H1 (cell line): ENCODE data around the gene INPP5A. TPM values are rescaled to one million over a fixed set of nuclear protein-coding genes. Genes with fewer than 3 reads are reported as not detected.

ENCODE experiments used
- CREB1 ChIP-seq: IDR thresholded peaks from 2 replicates; pipeline ENCODE4 v1.6.1; 2012; ENCODE audit warnings: inconsistent platforms
- HDAC2 ChIP-seq, 2 experiments: fragments of 300-600 bp in 1 of 2; sonication (generic) in 1 of 2; IDR thresholded peaks; 2 replicates each; pipeline ENCODE4 v1.6.1; 2011 to 2012; ENCODE audit warnings: low read depth in 2 of 2, low read length in 2 of 2, mild to moderate bottlenecking in 2 of 2, moderate library complexity in 2 of 2, borderline replicate concordance in 1 of 2, inconsistent platforms in 1 of 2
- TCF12 ChIP-seq: IDR thresholded peaks from 2 replicates; pipeline ENCODE4 v1.6.1; 2011; ENCODE audit warnings: low read depth, mild to moderate bottlenecking, low read length
- polyA plus RNA-seq, 7 experiments: library from polyadenylated mRNA; depleted of rRNA in 3 of 7; stranded (reverse) in 5 of 7; unstranded in 2 of 7; fragments of >200 nt in 5 of 7; fragments of 200-250 nt in 2 of 7; gene quantifications; 1 replicate in 5 of 7; 2 replicates in 1 of 7; 4 replicates in 1 of 7; pipeline versions ENCODE4 v1.2.1 to v1.2.3, GENCODE V29; 2011 to 2013; ENCODE audit warnings: missing spikeins in 2 of 7, mixed read lengths in 2 of 7
- total RNA-seq: library from RNA; stranded (reverse); fragmentation: NEBNext Ultra II Directional; extraction: Animal tissue kit (Norgen Biotek cat#: 25700); gene quantifications from 2 replicates; pipeline ENCODE4 v1.2.1, GENCODE V29; 2021
- TF ChIP-seq, protein P1 (sequence below): fragments of 300-600 bp; sonication (generic); IDR thresholded peaks from 2 replicates; pipeline ENCODE4 v1.7.1; 2012; ENCODE audit warnings: low read length, moderate library complexity, mild to moderate bottlenecking, inconsistent platforms; ENCODE audit not compliant: insufficient replicate concordance
- TF ChIP-seq, protein P2 (sequence below): IDR thresholded peaks from 2 replicates; pipeline ENCODE4 v1.6.1; 2011; ENCODE audit warnings: low read length, improper control_type of control experiment
- TF ChIP-seq, protein P3 (sequence below): IDR thresholded peaks from 2 replicates; pipeline ENCODE4 v1.6.1; 2011; ENCODE audit warnings: low read depth, mild to moderate bottlenecking, low read length; ENCODE audit not compliant: insufficient read depth

The INPP5A gene
- total and polyA plus RNA-seq, 2 of the 8 experiments (the other 6 are each of a cell fraction or from before 2014, with no cell fraction given): 19.7 to 27.5 TPM

DNA sequence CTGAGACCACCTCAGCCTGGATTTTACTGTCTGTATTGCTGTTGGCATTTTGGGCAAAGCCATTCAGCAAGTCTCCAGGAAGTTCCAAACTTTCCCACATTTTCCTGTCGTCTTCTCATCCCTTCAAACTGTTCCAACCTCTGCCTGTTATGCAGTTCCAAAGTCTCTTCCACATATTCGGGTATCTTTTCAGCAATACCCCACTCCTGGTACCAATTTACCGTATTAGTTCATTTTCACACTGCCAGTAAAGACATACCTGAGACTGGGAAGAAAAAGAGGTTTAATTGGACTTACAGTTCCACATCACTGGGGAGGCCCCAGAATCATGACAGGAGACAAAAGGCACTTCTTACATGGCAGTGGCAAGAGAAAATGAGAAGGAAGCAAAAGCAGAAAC lies 62.8 kb downstream of the INPP5A start (continued):
- TF ChIP-seq HDAC2 (IDR thresholded peaks at IDR 0.05; ENCODE audit: borderline replicate concordance in 1 of 2, low read depth in 2 of 2, low read length in 2 of 2) (no peak), TCF12 (no peak), CREB1 (no peak)
- TF ChIP-seq, protein P1, sequence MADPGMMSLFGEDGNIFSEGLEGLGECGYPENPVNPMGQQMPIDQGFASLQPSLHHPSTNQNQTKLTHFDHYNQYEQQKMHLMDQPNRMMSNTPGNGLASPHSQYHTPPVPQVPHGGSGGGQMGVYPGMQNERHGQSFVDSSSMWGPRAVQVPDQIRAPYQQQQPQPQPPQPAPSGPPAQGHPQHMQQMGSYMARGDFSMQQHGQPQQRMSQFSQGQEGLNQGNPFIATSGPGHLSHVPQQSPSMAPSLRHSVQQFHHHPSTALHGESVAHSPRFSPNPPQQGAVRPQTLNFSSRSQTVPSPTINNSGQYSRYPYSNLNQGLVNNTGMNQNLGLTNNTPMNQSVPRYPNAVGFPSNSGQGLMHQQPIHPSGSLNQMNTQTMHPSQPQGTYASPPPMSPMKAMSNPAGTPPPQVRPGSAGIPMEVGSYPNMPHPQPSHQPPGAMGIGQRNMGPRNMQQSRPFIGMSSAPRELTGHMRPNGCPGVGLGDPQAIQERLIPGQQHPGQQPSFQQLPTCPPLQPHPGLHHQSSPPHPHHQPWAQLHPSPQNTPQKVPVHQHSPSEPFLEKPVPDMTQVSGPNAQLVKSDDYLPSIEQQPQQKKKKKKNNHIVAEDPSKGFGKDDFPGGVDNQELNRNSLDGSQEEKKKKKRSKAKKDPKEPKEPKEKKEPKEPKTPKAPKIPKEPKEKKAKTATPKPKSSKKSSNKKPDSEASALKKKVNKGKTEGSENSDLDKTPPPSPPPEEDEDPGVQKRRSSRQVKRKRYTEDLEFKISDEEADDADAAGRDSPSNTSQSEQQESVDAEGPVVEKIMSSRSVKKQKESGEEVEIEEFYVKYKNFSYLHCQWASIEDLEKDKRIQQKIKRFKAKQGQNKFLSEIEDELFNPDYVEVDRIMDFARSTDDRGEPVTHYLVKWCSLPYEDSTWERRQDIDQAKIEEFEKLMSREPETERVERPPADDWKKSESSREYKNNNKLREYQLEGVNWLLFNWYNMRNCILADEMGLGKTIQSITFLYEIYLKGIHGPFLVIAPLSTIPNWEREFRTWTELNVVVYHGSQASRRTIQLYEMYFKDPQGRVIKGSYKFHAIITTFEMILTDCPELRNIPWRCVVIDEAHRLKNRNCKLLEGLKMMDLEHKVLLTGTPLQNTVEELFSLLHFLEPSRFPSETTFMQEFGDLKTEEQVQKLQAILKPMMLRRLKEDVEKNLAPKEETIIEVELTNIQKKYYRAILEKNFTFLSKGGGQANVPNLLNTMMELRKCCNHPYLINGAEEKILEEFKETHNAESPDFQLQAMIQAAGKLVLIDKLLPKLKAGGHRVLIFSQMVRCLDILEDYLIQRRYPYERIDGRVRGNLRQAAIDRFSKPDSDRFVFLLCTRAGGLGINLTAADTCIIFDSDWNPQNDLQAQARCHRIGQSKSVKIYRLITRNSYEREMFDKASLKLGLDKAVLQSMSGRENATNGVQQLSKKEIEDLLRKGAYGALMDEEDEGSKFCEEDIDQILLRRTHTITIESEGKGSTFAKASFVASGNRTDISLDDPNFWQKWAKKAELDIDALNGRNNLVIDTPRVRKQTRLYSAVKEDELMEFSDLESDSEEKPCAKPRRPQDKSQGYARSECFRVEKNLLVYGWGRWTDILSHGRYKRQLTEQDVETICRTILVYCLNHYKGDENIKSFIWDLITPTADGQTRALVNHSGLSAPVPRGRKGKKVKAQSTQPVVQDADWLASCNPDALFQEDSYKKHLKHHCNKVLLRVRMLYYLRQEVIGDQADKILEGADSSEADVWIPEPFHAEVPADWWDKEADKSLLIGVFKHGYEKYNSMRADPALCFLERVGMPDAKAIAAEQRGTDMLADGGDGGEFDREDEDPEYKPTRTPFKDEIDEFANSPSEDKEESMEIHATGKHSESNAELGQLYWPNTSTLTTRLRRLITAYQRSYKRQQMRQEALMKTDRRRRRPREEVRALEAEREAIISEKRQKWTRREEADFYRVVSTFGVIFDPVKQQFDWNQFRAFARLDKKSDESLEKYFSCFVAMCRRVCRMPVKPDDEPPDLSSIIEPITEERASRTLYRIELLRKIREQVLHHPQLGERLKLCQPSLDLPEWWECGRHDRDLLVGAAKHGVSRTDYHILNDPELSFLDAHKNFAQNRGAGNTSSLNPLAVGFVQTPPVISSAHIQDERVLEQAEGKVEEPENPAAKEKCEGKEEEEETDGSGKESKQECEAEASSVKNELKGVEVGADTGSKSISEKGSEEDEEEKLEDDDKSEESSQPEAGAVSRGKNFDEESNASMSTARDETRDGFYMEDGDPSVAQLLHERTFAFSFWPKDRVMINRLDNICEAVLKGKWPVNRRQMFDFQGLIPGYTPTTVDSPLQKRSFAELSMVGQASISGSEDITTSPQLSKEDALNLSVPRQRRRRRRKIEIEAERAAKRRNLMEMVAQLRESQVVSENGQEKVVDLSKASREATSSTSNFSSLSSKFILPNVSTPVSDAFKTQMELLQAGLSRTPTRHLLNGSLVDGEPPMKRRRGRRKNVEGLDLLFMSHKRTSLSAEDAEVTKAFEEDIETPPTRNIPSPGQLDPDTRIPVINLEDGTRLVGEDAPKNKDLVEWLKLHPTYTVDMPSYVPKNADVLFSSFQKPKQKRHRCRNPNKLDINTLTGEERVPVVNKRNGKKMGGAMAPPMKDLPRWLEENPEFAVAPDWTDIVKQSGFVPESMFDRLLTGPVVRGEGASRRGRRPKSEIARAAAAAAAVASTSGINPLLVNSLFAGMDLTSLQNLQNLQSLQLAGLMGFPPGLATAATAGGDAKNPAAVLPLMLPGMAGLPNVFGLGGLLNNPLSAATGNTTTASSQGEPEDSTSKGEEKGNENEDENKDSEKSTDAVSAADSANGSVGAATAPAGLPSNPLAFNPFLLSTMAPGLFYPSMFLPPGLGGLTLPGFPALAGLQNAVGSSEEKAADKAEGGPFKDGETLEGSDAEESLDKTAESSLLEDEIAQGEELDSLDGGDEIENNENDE: no peak
- TF ChIP-seq, protein P2, sequence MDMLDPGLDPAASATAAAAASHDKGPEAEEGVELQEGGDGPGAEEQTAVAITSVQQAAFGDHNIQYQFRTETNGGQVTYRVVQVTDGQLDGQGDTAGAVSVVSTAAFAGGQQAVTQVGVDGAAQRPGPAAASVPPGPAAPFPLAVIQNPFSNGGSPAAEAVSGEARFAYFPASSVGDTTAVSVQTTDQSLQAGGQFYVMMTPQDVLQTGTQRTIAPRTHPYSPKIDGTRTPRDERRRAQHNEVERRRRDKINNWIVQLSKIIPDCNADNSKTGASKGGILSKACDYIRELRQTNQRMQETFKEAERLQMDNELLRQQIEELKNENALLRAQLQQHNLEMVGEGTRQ: no peak
- TF ChIP-seq, protein P3, sequence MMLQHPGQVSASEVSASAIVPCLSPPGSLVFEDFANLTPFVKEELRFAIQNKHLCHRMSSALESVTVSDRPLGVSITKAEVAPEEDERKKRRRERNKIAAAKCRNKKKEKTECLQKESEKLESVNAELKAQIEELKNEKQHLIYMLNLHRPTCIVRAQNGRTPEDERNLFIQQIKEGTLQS: no peak
